Esophagus (tissue), 2 donors: ENCODE measurements around the gene SLC31A1. TPM values are rescaled to one million over a fixed set of nuclear protein-coding genes. Genes with fewer than 3 reads are reported as not detected.

ENCODE experiments used
- H3K27ac ChIP-seq, 2 donors: one replicate each; pipeline ENCODE4 v1.5.1; 2013; ENCODE audit warnings: low read depth in 2 of 2, mild to moderate bottlenecking in 2 of 2, inconsistent platforms in 1 of 2, low read length in 1 of 2, moderate library complexity in 1 of 2
- H3K27me3 ChIP-seq, 2 donors: one replicate each; pipeline ENCODE4 v1.6.1; 2013; ENCODE audit warnings: low read length in 2 of 2, control low read depth in 1 of 2, mild to moderate bottlenecking in 1 of 2; ENCODE audit not compliant: insufficient read depth in 2 of 2, control insufficient read depth in 1 of 2
- H3K36me3 ChIP-seq, 2 donors: one replicate each; pipeline ENCODE4 v1.6.1; 2013; ENCODE audit warnings: low read length in 1 of 2; ENCODE audit not compliant: control insufficient read depth in 2 of 2, insufficient read depth in 2 of 2
- H3K4me1 ChIP-seq, 2 donors: one replicate each; pipeline ENCODE4 v1.6.1; 2013; ENCODE audit warnings: low read length in 1 of 2; ENCODE audit not compliant: control insufficient read depth in 2 of 2, insufficient read depth in 2 of 2
- H3K4me3 ChIP-seq, 2 donors: one replicate each; pipeline ENCODE4 v1.5.1; 2013; ENCODE audit warnings: low read length in 2 of 2, mild to moderate bottlenecking in 2 of 2, low read depth in 1 of 2, moderate library complexity in 1 of 2
- H3K9me3 ChIP-seq, 2 donors: one replicate each; pipeline ENCODE4 v1.6.1; 2013; ENCODE audit warnings: mild to moderate bottlenecking in 2 of 2, low read depth in 1 of 2, low read length in 1 of 2, moderate library complexity in 1 of 2; ENCODE audit not compliant: control insufficient read depth in 2 of 2, insufficient read depth in 1 of 2
- WGBS, 2 donors: extraction: QIAGEN DNeasy Blood & Tissue Kit; methylation state at CpG; one replicate each; pipeline ENCODE4 v1.1.7; 2013; 5-methylcytosine and 5-hydroxymethylcytosine counted together
- polyA plus RNA-seq, 2 donors: library from polyadenylated mRNA; stranded (reverse); fragments of 200-250 nt; gene quantifications; one replicate each; pipeline ENCODE4 v1.2.3, GENCODE V29; 2013
- donor health status: healthy with polysubstance abuse.
- donor health status: Bipolar disorder and iron deficiency.

Gene SLC31A1
- polyA plus RNA-seq, 2 donors, result 5.4 to 10.4 TPM

DNA sequence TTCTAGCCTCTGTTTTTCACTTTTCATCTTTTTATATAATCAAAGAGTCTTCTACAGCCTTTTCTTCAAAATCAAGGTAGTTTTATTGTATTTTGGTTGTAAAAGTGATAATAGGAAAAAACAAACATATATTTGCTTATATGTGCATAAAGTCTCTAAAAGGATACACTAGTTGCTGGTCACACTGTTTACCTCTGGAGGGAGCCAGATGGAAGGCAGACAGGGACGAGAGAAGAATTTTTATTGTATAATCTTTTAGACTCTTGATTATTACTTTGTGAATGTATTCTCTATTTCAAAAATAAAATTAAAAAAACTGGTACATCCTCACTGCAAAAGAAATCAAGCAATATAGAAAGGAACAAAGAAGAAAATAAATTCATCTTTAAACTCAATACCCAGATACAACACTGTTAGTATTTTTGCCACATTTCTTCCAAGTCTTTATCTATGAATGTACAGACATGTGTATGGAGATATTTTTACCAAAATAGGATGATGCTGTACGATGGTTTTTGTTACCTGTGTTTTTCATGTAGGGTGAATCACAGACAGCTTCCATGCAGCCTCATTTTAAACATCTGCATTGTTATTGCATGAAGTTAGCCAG, 88.0 kb downstream of the SLC31A1 start:
- H3K27me3 ChIP-seq, result no peaks in the 10 kb centered on the region
- H3K4me1 ChIP-seq, result no peaks in the 10 kb centered on the region
- no peak overlapping the region for H3K4me3 ChIP-seq
- no peak overlapping the region for H3K27ac ChIP-seq
- 7 to 11% methylated on average over 2 of the region's 2 CpGs for WGBS, 2 donors
- H3K36me3 ChIP-seq, result no peaks in the 10 kb centered on the region
- H3K9me3 ChIP-seq, result no peaks in the 10 kb centered on the region

DNA sequence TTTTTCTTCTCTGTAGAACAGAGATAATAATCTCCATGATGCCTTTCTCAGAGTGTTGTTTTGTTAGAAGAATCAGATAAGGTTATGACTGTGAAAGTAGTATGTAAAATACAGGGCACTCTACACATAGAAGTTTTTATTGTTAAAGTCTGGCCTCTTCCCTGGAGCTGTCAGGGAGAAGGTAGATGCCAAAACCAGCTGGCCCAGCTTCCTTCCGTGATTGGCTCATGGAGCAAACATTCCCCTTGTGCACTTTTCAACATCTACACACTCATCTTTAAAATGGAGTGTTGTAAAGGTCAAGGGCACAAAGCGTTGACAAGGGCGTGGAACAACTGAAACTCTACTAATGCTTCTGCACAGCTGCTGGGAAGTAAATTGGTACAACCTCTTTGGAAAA, 89.2 kb downstream of the SLC31A1 start:
- no peak overlapping the region for H3K4me3 ChIP-seq

DNA sequence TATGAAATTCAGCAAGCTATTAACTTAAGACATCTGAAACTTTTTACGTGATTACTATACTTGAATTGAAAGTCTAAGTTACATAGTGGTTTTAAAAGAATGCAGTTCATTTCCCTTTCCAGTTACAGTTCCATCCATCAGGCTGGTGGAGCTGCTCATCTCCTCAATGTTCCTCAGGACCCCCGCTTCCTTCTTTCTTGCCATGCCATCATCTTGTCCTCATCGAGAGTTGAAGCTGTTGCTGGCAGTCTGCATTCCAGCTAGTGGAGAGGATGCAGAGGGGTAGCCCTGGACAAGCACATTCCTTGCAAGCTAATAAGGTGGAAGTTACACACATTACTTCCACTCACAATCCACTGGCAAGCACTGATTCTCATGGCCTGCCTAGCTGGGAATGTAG, 90.6 kb downstream of the SLC31A1 start:
- H3K36me3 ChIP-seq, result no peaks in the 10 kb centered on the region
- H3K4me3 ChIP-seq, result no peak overlapping the region
- WGBS, 2 donors, result 86% methylated on average over 3 of the region's 3 CpGs
- H3K27me3 ChIP-seq, result no peaks in the 10 kb centered on the region
- no peak overlapping the region for H3K27ac ChIP-seq
- no peaks in the 10 kb centered on the region for H3K9me3 ChIP-seq
- H3K4me1 ChIP-seq, result no peaks in the 10 kb centered on the region

More for the DNA sequence above, 89.2 kb downstream of the SLC31A1 start:
- no peaks in the 10 kb centered on the region for H3K27me3 ChIP-seq
- no peaks in the 10 kb centered on the region for H3K9me3 ChIP-seq
- WGBS, 2 donors, result 51 to 59% methylated on average over 3 of the region's 3 CpGs
- no peak overlapping the region for H3K27ac ChIP-seq
- H3K4me1 ChIP-seq, result no peaks in the 10 kb centered on the region
- no peaks in the 10 kb centered on the region for H3K36me3 ChIP-seq

DNA sequence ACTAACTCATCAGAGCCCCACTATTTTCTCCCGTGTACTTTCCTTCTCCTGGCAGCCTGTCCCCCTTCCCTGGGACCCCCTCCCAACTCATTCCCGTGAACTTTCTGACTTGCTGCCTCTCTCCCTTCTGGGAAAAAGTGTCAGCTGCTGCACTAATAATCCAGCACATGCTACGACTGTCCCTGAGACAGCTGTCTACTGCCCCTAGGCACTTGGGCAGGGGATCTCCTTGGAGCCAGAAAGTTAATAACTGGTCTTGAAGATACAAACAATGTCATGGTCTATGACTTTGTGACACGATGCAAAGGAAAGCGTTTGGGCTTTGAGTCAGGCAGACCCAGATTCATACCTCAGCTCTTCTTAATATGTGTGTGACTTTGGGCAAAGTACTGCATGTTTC, 91.9 kb downstream of the SLC31A1 start:
- no peaks in the 10 kb centered on the region for H3K4me1 ChIP-seq

More for the DNA sequence above, 91.9 kb downstream of the SLC31A1 start:
- H3K27ac ChIP-seq, result no peak overlapping the region
- H3K36me3 ChIP-seq, result no peaks in the 10 kb centered on the region
- H3K27me3 ChIP-seq, result no peaks in the 10 kb centered on the region
- H3K4me3 ChIP-seq, result no peak overlapping the region
- WGBS, 2 donors, result 65 to 66% methylated on average over 5 of the region's 5 CpGs
- no peaks in the 10 kb centered on the region for H3K9me3 ChIP-seq

Other genes starting within 250 kb of the SLC31A1 start
- 1 to 10 TPM in 1 of 2 donors, under 1 TPM in 1; 0.92 to 1.5 TPM for gene ZNF883, start 209.4 kb upstream of the SLC31A1 start, polyA plus RNA-seq
- under 1 TPM; 0.35 to 0.81 TPM for gene ZFP37, start 164.8 kb upstream of the SLC31A1 start, polyA plus RNA-seq
- 1 to 10 TPM; 4.9 to 7.4 TPM for gene SLC31A2, start 70.5 kb upstream of the SLC31A1 start, polyA plus RNA-seq
- 10 to 100 TPM; 10.5 to 11.6 TPM for gene FKBP15, start 267 bp upstream of the SLC31A1 start, polyA plus RNA-seq
- gene CDC26, start 54.0 kb downstream of the SLC31A1 start, polyA plus RNA-seq, result 10 to 100 TPM; 13.5 to 27.9 TPM
- gene PRPF4, start 54.1 kb downstream of the SLC31A1 start, polyA plus RNA-seq, result 10 to 100 TPM in 1 of 2 donors, 1 to 10 TPM in 1; 5.1 to 11.3 TPM
- 1 to 10 TPM; 2.3 to 3.6 TPM for gene RNF183, start 81.8 kb downstream of the SLC31A1 start, polyA plus RNA-seq
- gene WDR31, start 118.7 kb downstream of the SLC31A1 start, polyA plus RNA-seq, result 1 to 10 TPM; 1.2 to 1.6 TPM
- 10 to 100 TPM; 17.2 to 27.5 TPM for gene BSPRY, start 128.0 kb downstream of the SLC31A1 start, polyA plus RNA-seq
- 10 to 100 TPM; 43.7 to 46.6 TPM for gene HDHD3, start 155.4 kb downstream of the SLC31A1 start, polyA plus RNA-seq
- 10 to 100 TPM; 38.4 TPM for gene ALAD, start 179.7 kb downstream of the SLC31A1 start, polyA plus RNA-seq
- 10 to 100 TPM; 17.4 to 38.9 TPM for gene POLE3, start 189.1 kb downstream of the SLC31A1 start, polyA plus RNA-seq
- under 1 TPM; 0.20 to 0.33 TPM for gene C9orf43, start 189.2 kb downstream of the SLC31A1 start, polyA plus RNA-seq
- gene RGS3, start 242.2 kb downstream of the SLC31A1 start, polyA plus RNA-seq, result 10 to 100 TPM in 1 of 2 donors, 1 to 10 TPM in 1; 9.1 to 10.2 TPM